GM21447 (cell line): ENCODE results near the gene SPINK7.

Experiments used
- ATAC-seq: cut with Tn5 transposase; IDR thresholded peaks from one replicate; pipeline ENCODE4 v1.9.1; 2021; ENCODE audit not compliant: unreplicated experiment

Gene SPINK7

DNA sequence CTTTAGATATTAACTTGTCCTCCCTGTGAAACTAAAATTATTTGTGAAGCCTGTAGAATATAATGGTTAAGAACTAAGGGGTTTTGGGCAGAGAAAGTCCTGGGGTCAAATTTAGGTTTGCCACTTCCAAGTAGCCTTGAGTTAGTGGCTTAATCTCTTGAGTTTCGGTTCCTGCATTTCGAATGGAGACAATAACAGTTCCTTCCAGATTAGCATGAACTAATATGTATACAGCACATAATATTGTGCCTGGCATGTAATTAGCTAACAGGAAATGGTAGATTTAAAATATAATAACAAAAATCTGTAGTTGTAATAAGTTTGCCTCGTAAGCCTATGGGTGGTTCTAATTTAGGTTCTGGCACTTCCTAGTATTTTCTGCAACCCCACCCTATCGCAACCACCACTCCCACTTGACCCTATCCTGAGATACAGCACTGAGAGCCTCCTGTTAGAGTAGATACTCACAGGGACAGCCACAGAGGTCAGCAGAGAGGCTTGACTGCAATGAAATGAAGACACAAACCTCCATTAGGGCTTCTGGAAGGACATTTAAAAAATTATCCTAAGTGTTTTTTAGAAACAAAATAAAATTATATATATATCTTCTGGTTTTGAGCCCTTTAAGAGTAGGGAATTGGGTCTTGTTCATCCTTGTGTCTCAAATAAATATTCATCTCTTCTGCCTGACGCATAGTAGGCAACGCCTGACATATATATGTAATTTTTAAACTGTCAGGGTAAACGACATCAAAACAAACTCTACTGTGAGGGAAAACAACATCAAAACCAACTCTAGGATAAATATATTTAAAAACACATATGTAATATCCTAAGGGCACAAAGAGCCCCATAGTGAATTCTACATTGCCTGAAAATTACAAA lies 31.6 kb downstream of the SPINK7 start:
- no peak for ATAC-seq

DNA sequence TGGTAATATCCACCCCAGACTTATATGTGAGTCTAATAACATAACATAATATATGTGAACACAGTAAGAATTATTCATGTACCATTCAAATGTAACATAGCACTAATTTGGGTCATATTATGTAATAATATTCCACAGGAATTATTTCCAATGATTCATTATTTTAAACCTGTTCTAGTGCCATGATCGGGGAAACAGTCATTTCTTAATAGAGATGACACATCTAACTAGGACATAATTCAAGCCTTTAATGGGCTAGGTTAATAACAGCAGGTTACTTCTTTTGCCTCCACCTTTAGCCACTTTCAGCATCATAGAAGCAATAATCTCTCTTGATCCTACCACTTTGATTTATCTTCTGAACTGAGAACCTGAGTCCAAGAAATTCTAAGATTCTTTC lies 35.5 kb downstream of the SPINK7 start:
- no peak for ATAC-seq

DNA sequence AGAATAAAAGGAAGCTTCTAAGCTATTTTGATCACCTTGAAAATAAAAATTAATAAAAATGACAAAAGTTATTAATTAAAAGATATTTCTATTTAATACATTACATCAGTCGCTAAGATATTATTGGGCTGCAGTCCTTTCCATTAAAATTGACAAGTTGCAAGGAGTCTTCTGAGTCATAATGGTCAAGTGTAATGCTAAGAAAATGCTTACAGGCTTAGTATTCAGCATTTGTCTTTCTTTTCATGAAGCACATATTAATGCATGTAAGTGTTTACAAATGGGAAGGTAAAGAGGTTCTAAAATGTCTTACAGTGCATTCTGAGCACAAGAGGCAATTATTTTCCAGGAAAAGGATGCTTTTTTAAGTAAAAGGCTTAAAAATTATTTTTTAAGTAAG lies 40.5 kb downstream of the SPINK7 start:
- no peak for ATAC-seq

DNA sequence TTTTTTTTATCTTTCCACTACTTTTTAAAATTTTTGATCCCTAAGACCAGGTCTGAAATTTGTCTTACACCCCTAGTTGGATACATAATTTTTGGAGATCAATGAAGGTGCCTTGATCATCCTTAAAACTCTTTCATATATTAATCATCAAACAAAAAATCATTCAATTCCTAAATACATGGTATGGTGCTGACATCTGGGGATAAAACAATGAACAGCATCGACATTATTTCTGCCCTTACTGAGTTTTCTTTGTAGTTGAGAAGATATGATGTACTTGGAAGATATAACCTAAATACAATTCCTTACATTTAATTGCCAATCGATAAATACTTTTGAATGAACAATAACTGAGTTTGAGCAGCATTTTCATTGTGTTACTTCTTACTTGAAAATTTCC lies 41.4 kb downstream of the SPINK7 start:
- ATAC-seq, result no peak

DNA sequence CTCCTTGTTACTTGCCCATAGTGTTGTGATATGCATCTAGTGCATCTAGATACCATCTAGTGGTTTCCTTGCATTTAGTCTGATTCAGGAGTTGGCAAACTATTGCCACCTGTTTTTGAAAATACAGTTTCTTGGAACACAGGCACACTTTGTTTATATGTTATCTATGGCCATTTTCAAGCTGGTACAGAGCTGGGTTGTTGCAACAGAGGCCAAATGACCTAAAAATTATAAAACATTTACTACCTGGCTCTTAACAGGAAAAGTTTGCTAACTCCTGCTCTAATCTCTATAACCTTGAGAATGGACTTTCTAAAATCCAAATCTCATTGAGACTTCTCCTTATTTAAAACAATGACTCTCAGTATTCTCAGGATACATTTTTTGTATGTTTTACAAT lies 52.1 kb downstream of the SPINK7 start:
- ATAC-seq, result no peak
